IMR-90 (cell line): ENCODE measurements around the gene ME1. TPM values are rescaled to one million over a fixed set of nuclear protein-coding genes. Genes with fewer than 3 reads are reported as not detected.
A peak's percentile ranks its signal among the peaks of the same experiment; 100 is the strongest.

ENCODE experiments used
- ATAC-seq: fragments of 200-7000 bp; cut with Tn5 transposase; 2 replicates; pipeline ENCODE4 v1.9.1; 2020; ENCODE audit warnings: low read depth, mild to moderate bottlenecking, moderate library complexity
- BruUV-seq: library from RNA; stranded (reverse); fragments of 400-500 nt; replicated peaks from 2 replicates; lab custom pipeline; 2021; lab: Mats Ljungman, UMichigan
- CTCF ChIA-PET: fragments of 300-600 bp; formaldehyde crosslinking; extraction: SDS; loops from one replicate; lab custom pipeline; 2021; ENCODE audit warnings: antibody characterized with exemption; lab: Yijun Ruan, JAX
- POLR2A ChIA-PET: fragments of 300-600 bp; sonication (Branson Sonifier 250); formaldehyde crosslinking; loops from one replicate; lab custom pipeline; 2022; ENCODE audit warnings: antibody characterized with exemption; ENCODE audit not compliant: unreplicated experiment; lab: Charles Lee
- DNase-seq: peaks from one replicate; pipeline ENCODE4 v3.0.0; 2013
- H2AFZ ChIP-seq: replicated peaks from 2 replicates; pipeline ENCODE3; 2013; ENCODE audit warnings: low read length, mild to moderate bottlenecking; ENCODE audit not compliant: poor library complexity
- H2AK5ac ChIP-seq: 2 replicates; pipeline ENCODE4 v1.6.1; 2013; ENCODE audit warnings: low read depth, low read length, inconsistent platforms
- H2AK9ac ChIP-seq: replicated peaks from 2 replicates; pipeline ENCODE3; 2013; ENCODE audit warnings: mild to moderate bottlenecking, low read depth, low read length, moderate library complexity; ENCODE audit not compliant: poor library complexity
- H2BK120ac ChIP-seq: 2 replicates; pipeline ENCODE4 v1.6.1; 2013; ENCODE audit warnings: low read depth, low read length, inconsistent platforms
- H2BK15ac ChIP-seq: 3 replicates; pipeline ENCODE4 v1.6.1; 2013; ENCODE audit warnings: low read depth, low read length, inconsistent platforms
- H2BK20ac ChIP-seq: 2 replicates; pipeline ENCODE4 v1.6.1; 2013; ENCODE audit warnings: low read depth, mild to moderate bottlenecking, inconsistent platforms, low read length, moderate library complexity
- H2BK5ac ChIP-seq: 2 replicates; pipeline ENCODE4 v1.6.1; 2013; ENCODE audit warnings: mild to moderate bottlenecking, low read depth, low read length, inconsistent platforms; ENCODE audit not compliant: poor library complexity, severe bottlenecking
- H3K14ac ChIP-seq: replicated peaks from 2 replicates; pipeline ENCODE4 v1.6.1; 2013; ENCODE audit warnings: low read depth, low read length, inconsistent platforms
- H3K18ac ChIP-seq: 2 replicates; pipeline ENCODE4 v1.6.1; 2013; ENCODE audit warnings: low read depth, low read length, control low read depth
- H3K23ac ChIP-seq: 2 replicates; pipeline ENCODE4 v1.6.1; 2013; ENCODE audit warnings: low read depth, low read length, inconsistent platforms
- H3K27ac ChIP-seq: 2 replicates; pipeline ENCODE4 v1.5.1; 2013; ENCODE audit warnings: mild to moderate bottlenecking, control low read depth, low read length; ENCODE audit not compliant: insufficient read depth
- H3K27me3 ChIP-seq: 2 replicates; pipeline ENCODE4 v1.6.1; 2013; ENCODE audit warnings: low read length; ENCODE audit not compliant: control insufficient read depth, insufficient read depth
- H3K36me3 ChIP-seq: 2 replicates; pipeline ENCODE4 v1.6.1; 2013; ENCODE audit warnings: low read length, mixed read lengths; ENCODE audit not compliant: control insufficient read depth, insufficient read depth
- H3K4ac ChIP-seq: 2 replicates; pipeline ENCODE4 v1.6.1; 2013; ENCODE audit warnings: low read depth, low read length, inconsistent platforms
- H3K4me1 ChIP-seq: 2 replicates; pipeline ENCODE4 v1.6.1; 2013; ENCODE audit warnings: low read length, mixed read lengths; ENCODE audit not compliant: control insufficient read depth, insufficient read depth
- H3K4me2 ChIP-seq: 2 replicates; pipeline ENCODE4 v1.6.1; 2013; ENCODE audit warnings: low read depth, mild to moderate bottlenecking, control low read depth, low read length, moderate library complexity
- H3K4me3 ChIP-seq: 2 replicates; pipeline ENCODE4 v1.5.1; 2013; ENCODE audit warnings: low read depth, mild to moderate bottlenecking, control low read depth, low read length, moderate library complexity; ENCODE audit not compliant: insufficient read depth
- H3K56ac ChIP-seq: 2 replicates; pipeline ENCODE4 v1.6.1; 2013; ENCODE audit warnings: low read length, inconsistent platforms; ENCODE audit not compliant: insufficient read depth; ENCODE audit errors: extremely low read depth
- H3K79me1 ChIP-seq, 2 experiments: 2 replicates each; pipeline ENCODE4 v1.6.1; 2013; ENCODE audit warnings: low read length in 2 of 2, inconsistent platforms in 1 of 2, low read depth in 1 of 2
- H3K9ac ChIP-seq: 2 replicates; pipeline ENCODE4 v1.6.1; 2013; ENCODE audit warnings: low read depth, low read length, control low read depth
- H3K9me1 ChIP-seq: 2 replicates; pipeline ENCODE4 v1.6.1; 2013; ENCODE audit warnings: low read length, inconsistent platforms; ENCODE audit not compliant: insufficient read depth
- H3K9me3 ChIP-seq: 2 replicates; pipeline ENCODE4 v1.6.1; 2013; ENCODE audit warnings: low read length; ENCODE audit not compliant: control insufficient read depth, insufficient read depth
- H4K20me1 ChIP-seq: 2 replicates; pipeline ENCODE4 v1.6.1; 2013; ENCODE audit warnings: low read length, inconsistent platforms; ENCODE audit not compliant: insufficient read depth
- H4K5ac ChIP-seq: 2 replicates; pipeline ENCODE4 v1.6.1; 2013; ENCODE audit warnings: mild to moderate bottlenecking, low read depth, low read length, control low read depth
- H4K8ac ChIP-seq, 2 experiments: 2 replicates each; pipeline ENCODE4 v1.6.1; 2013; ENCODE audit warnings: low read depth in 2 of 2, low read length in 2 of 2, control low read depth in 1 of 2, inconsistent platforms in 1 of 2
- H4K91ac ChIP-seq: 2 replicates; pipeline ENCODE4 v1.6.1; 2013; ENCODE audit warnings: low read depth, low read length, inconsistent platforms; ENCODE audit not compliant: insufficient read depth
- CEBPB ChIP-seq: IDR thresholded peaks from 2 replicates; pipeline ENCODE4 v1.6.1; 2012; ENCODE audit warnings: low read depth, low read length, improper control_type of control experiment
- POLR2A ChIP-seq: IDR thresholded peaks from 2 replicates; pipeline ENCODE4 v1.6.1; 2012; ENCODE audit warnings: mild to moderate bottlenecking, low read depth, low read length
- WGBS, 2 experiments: methylation state at CpG; one replicate each; pipeline versions ENCODE4 v1.1.5 to v1.1.7; 2013; ENCODE audit warnings: missing lambda C conversion rate in 2 of 2; ENCODE audit not compliant: insufficient read length in 1 of 2; ENCODE audit errors: extremely low coverage in 2 of 2; 5-methylcytosine and 5-hydroxymethylcytosine counted together
- dilution Hi-C: fragments of 300-500 bp; cut with HindIII; formaldehyde crosslinking; loops from one replicate; pipeline ENCODE4 v1.14.3; 2018; ENCODE audit warnings: low sequenced_read_pairs; ENCODE audit not compliant: unreplicated experiment
- in situ Hi-C: fragments of 300-500 bp; cut with MboI; formaldehyde crosslinking; loops from 3 replicates; pipeline ENCODE4 v1.14.3; 2019; ENCODE audit warnings: low sequenced_read_pairs, inconsistent platforms, mixed read lengths
- intact Hi-C: fragments of 100-400 bp; cut with micrococcal nuclease; formaldehyde crosslinking; loops from 2 replicates; pipeline ENCODE4 v1.10.0; 2022
- polyA plus RNA-seq, 3 experiments: library from polyadenylated mRNA; depleted of rRNA; stranded (reverse); fragments of >200 nt; gene quantifications; 2 replicates each; pipeline ENCODE4 v1.2.3, GENCODE V29; 2012; ENCODE audit warnings: low replicate concordance in 1 of 3
- total RNA-seq: library from RNA; depleted of rRNA; stranded (reverse); fragments of >200 nt; gene quantifications from 2 replicates; pipeline ENCODE4 v1.2.3, GENCODE V29; 2012

The ME1 gene
- total and polyA plus RNA-seq, 2 of the 4 experiments (the other 2 are of a cell fraction) = 21.5 to 24.4 TPM

DNA sequence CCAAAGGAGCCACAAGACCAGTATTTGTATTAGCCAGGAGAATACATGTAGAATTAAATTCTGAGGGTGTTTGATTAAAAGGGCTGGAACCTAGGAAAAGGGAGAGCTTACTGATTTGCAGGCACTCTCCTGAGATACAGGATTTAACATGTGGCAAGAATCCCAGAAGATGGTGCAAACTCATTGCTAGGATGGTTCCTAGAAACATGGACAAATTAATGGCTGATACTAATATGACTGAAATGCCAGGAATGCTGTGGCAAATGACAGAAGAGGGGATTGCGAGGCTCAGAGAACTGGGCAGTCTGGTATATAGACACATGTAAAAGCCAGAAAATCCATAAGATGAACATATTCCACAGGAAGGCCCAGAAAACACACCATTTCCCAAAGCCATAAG is 119.6 kb downstream of the ME1 start:
- Histone ChIP-seq H4K91ac (no peak overlapping the region), H3K79me1 (peaks cover 0 to 7% of the 10 kb centered on the region in 2 experiments; a peak in 2 of 4 replicates), H3K9me1 (no peaks in the 10 kb centered on the region), H3K9ac (no peak overlapping the region), H2BK5ac (no peak overlapping the region), H3K27me3 (no peaks in the 10 kb centered on the region), H4K8ac (no peak overlapping the region), H2BK120ac (no peak overlapping the region), H2AK5ac (no peak overlapping the region; the same call in 1 of the 2 replicates), H4K20me1 (no peaks in the 10 kb centered on the region), H3K4ac (no peak overlapping the region; the same call in 1 of the 2 replicates), H3K27ac (no peak overlapping the region), H2BK20ac (no peak overlapping the region), H3K4me3 (no peak overlapping the region), H3K23ac (no peak overlapping the region; the same call in 1 of the 2 replicates), H2AK9ac (no peak overlapping the region), H3K14ac (no peak overlapping the region), H3K18ac (peak overlapping the region; percentile 21; the same call in 1 of the 2 replicates), H3K36me3 (0 out of 2 replicates have a peak, but pooled peaks cover 2% of the 10 kb centered on the region), H3K9me3 (no peaks in the 10 kb centered on the region), H3K4me2 (no peak overlapping the region), H3K4me1 (peaks cover 5% of the 10 kb centered on the region; the same call in 1 of the 2 replicates), H3K56ac (no peak overlapping the region), H2AFZ (no peak overlapping the region), H4K5ac (no peak overlapping the region), H2BK15ac (no peak overlapping the region)
- dilution Hi-C loops = no loop called here
- TF ChIP-seq POLR2A (no peak), CEBPB (peak; percentile 85)
- DNase-seq (peak; percentile 57), ATAC-seq (peak; percentile 48)
- no TSS peak for BruUV-seq
- no CpG with 5 or more reads among the region's 1 CpG for WGBS, 2 experiments
- intact Hi-C loops = no loop called here
- ChIA-PET CTCF (interaction anchor here (1.2 kb wide), 1 partner anchor 107 kb away, joined by 3 read pairs; no protein-coding TSS in a partner anchor), POLR2A (no interaction called here)
- in situ Hi-C loops = no loop called here
